Hepatocyte (in vitro differentiated cells): ENCODE data around the gene PDGFD. TPM values are rescaled to one million over a fixed set of nuclear protein-coding genes. Genes with fewer than 3 reads are reported as not detected.

ENCODE experiments used
- DNase-seq: peaks from one replicate; pipeline ENCODE4 v3.0.0-alpha.2; 2016; ENCODE audit warnings: low spot score
- H2AFZ ChIP-seq: fragments of 200-600 bp; sonication (generic); 2 replicates; pipeline ENCODE4 v1.6.0; 2016; ENCODE audit warnings: antibody characterized with exemption, mild to moderate bottlenecking
- H3K27ac ChIP-seq: fragments of 200-600 bp; sonication (generic); 2 replicates; pipeline ENCODE4 v1.5.1; 2016; ENCODE audit warnings: mild to moderate bottlenecking
- H3K27me3 ChIP-seq: fragments of 200-600 bp; sonication (generic); 2 replicates; pipeline ENCODE4 v1.6.1; 2016
- H3K36me3 ChIP-seq: fragments of 200-600 bp; sonication (generic); replicated peaks from 2 replicates; pipeline ENCODE4 v1.5.1; 2016; ENCODE audit warnings: low read depth; ENCODE audit not compliant: insufficient read depth
- H3K4me1 ChIP-seq: fragments of 200-600 bp; sonication (generic); 2 replicates; pipeline ENCODE4 v1.5.1; 2016; ENCODE audit warnings: mild to moderate bottlenecking, moderate library complexity; ENCODE audit not compliant: insufficient read depth
- H3K4me2 ChIP-seq: fragments of 200-600 bp; sonication (generic); 2 replicates; pipeline ENCODE4 v1.6.0; 2016
- H3K4me3 ChIP-seq: fragments of 200-600 bp; sonication (generic); 2 replicates; pipeline ENCODE4 v1.5.1; 2016; ENCODE audit warnings: mild to moderate bottlenecking
- H3K79me2 ChIP-seq: fragments of 200-600 bp; sonication (generic); 2 replicates; pipeline ENCODE4 v1.6.0; 2017; ENCODE audit warnings: mild to moderate bottlenecking
- H3K9me2 ChIP-seq: fragments of 200-600 bp; sonication (generic); replicated peaks from 2 replicates; pipeline ENCODE4 v1.6.0; 2017; ENCODE audit warnings: mild to moderate bottlenecking; ENCODE audit not compliant: insufficient read depth
- H3K9me3 ChIP-seq: fragments of 200-600 bp; sonication (generic); 2 replicates; pipeline ENCODE4 v1.5.1; 2016; ENCODE audit warnings: low read depth, mild to moderate bottlenecking
- H4K20me1 ChIP-seq: fragments of 200-600 bp; sonication (generic); 2 replicates; pipeline ENCODE4 v1.6.0; 2016; ENCODE audit warnings: mild to moderate bottlenecking; ENCODE audit not compliant: insufficient read depth, poor library complexity, severe bottlenecking
- EZH2 ChIP-seq: fragments of 200-600 bp; sonication (generic); IDR thresholded peaks from 2 replicates; pipeline ENCODE4 v1.6.1; 2016; ENCODE audit warnings: antibody characterized with exemption, mild to moderate bottlenecking, borderline replicate concordance
- EZH2phosphoT487 ChIP-seq: fragments of 200-600 bp; sonication (generic); IDR thresholded peaks from one replicate; pipeline ENCODE4 v1.6.1; 2018; ENCODE audit warnings: antibody characterized with exemption, mild to moderate bottlenecking, low read depth, moderate library complexity; ENCODE audit not compliant: unreplicated experiment, severe bottlenecking
- WGBS: methylation state at CpG from one replicate; pipeline ENCODE4 v1.1.6; 2016; ENCODE audit warnings: low lambda C conversion rate; ENCODE audit errors: missing lambda C conversion rate; 5-methylcytosine and 5-hydroxymethylcytosine counted together
- polyA plus RNA-seq: library from polyadenylated mRNA; unstranded; fragments of >200 nt; fragmentation: Nextera tagmentation; extraction: Ambion mirVana; gene quantifications from 2 replicates; pipeline ENCODE4 v1.2.1, GENCODE V29; 2016
- total RNA-seq: library from RNA; depleted of rRNA; stranded (reverse); fragments of >200 nt; gene quantifications from 2 replicates; pipeline ENCODE4 v1.2.3, GENCODE V29; 2014
- TF ChIP-seq, protein P1 (sequence below): fragments of 200-600 bp; sonication (generic); IDR thresholded peaks from 2 replicates; pipeline ENCODE4 v1.5.1; 2016; ENCODE audit warnings: antibody characterized with exemption, mild to moderate bottlenecking; ENCODE audit not compliant: poor library complexity

Gene PDGFD
- total and polyA plus RNA-seq, 2 experiments from 2014 or later, result 17.3 to 29.6 TPM

DNA sequence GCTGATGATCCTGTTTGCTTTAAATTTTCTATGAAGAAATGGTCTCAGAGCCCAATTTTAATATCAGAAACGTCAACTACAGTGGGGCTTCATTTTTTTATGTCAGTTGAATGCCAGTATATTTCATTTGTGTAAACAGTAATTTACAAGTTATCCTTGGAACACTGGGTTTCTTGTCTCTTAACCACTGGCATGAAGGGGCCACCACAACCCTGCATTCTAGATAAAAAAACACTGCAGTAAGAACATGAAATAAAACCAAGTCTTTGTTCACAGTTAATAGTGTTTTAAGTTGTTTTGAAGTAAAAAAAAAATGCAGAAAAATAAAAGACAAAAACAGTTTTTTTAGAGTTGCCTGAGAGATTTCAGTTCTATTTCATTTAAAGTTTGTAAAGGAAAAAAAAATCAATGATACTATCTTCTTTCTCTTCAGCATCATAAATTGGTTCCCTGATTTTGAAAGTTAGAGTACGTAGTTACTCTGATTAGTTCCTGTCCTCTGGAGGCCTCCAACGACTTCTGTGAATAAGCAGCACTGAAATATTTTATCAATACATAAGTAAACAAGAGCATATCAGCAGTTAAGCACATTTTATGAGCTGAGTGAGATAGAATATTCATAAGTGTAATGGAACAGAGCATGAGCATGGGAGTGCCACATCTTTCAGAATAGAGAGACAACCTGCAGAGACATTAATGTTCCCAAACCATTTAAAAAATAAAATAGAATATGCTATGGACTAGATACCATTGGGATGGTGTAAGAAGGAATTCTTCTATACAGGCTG lies 135.3 kb downstream of the PDGFD start:
- TF ChIP-seq EZH2, result no peak
- TF ChIP-seq EZH2phosphoT487, result no peak
- TF ChIP-seq, protein P1, sequence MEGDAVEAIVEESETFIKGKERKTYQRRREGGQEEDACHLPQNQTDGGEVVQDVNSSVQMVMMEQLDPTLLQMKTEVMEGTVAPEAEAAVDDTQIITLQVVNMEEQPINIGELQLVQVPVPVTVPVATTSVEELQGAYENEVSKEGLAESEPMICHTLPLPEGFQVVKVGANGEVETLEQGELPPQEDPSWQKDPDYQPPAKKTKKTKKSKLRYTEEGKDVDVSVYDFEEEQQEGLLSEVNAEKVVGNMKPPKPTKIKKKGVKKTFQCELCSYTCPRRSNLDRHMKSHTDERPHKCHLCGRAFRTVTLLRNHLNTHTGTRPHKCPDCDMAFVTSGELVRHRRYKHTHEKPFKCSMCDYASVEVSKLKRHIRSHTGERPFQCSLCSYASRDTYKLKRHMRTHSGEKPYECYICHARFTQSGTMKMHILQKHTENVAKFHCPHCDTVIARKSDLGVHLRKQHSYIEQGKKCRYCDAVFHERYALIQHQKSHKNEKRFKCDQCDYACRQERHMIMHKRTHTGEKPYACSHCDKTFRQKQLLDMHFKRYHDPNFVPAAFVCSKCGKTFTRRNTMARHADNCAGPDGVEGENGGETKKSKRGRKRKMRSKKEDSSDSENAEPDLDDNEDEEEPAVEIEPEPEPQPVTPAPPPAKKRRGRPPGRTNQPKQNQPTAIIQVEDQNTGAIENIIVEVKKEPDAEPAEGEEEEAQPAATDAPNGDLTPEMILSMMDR, result no peak
- no peak for DNase-seq
- peak overlapping the region; percentile 16 for H2AFZ ChIP-seq
- H3K36me3 ChIP-seq, result no peaks in the 10 kb centered on the region
- peak overlapping the region; percentile 60 for H3K4me2 ChIP-seq
- H4K20me1 ChIP-seq, result no peaks in the 10 kb centered on the region
- H3K27ac ChIP-seq, result peak overlapping the region; percentile 33
- no peaks in the 10 kb centered on the region for H3K9me2 ChIP-seq
- no peaks in the 10 kb centered on the region for H3K27me3 ChIP-seq
- no peaks in the 10 kb centered on the region for H3K9me3 ChIP-seq
- 61% methylated on average over 3 of the region's 3 CpGs for WGBS
- H3K4me1 ChIP-seq, result peaks cover under 1% of the 10 kb centered on the region
- no peak overlapping the region for H3K4me3 ChIP-seq
- no peaks in the 10 kb centered on the region for H3K79me2 ChIP-seq

GRCh38 chr11:104024572-104024971 lies 139.4 kb downstream of the PDGFD start:
- TF ChIP-seq EZH2, result no peak
- no peak for TF ChIP-seq EZH2phosphoT487
- TF ChIP-seq, protein P1, result no peak
- Histone ChIP-seq H2AFZ (no peak overlapping the region), H3K4me3 (no peak overlapping the region), H3K9me2 (no peaks in the 10 kb centered on the region), H3K9me3 (no peaks in the 10 kb centered on the region), H4K20me1 (no peaks in the 10 kb centered on the region), H3K4me2 (no peak overlapping the region), H3K27me3 (no peaks in the 10 kb centered on the region), H3K36me3 (no peaks in the 10 kb centered on the region), H3K27ac (no peak overlapping the region), H3K79me2 (no peaks in the 10 kb centered on the region), H3K4me1 (no peaks in the 10 kb centered on the region)
- DNase-seq, result no peak
- 98% methylated on average over 2 of the region's 2 CpGs for WGBS

- WGBS, result 88% methylated on average over 3 of the region's 3 CpGs
- Histone ChIP-seq H3K79me2 (no peaks in the 10 kb centered on the region), H3K4me3 (no peak overlapping the region), H3K4me1 (no peaks in the 10 kb centered on the region), H3K4me2 (no peak overlapping the region), H2AFZ (no peak overlapping the region), H3K27me3 (no peaks in the 10 kb centered on the region), H3K9me3 (no peaks in the 10 kb centered on the region), H4K20me1 (no peaks in the 10 kb centered on the region), H3K36me3 (no peaks in the 10 kb centered on the region), H3K9me2 (no peaks in the 10 kb centered on the region), H3K27ac (no peak overlapping the region)
- DNase-seq, result no peak
- no peak for TF ChIP-seq EZH2
- TF ChIP-seq EZH2phosphoT487, result no peak
- TF ChIP-seq, protein P1, result no peak
Observed at GRCh38 chr11:104015649-104016415, 148.1 kb downstream of the PDGFD start.
